Calu3 (cell line): ENCODE results near the gene RNF10. TPM values are rescaled to one million over a fixed set of nuclear protein-coding genes. Genes with fewer than 3 reads are reported as not detected.

Experiments used
- BruUV-seq: library from RNA; stranded (reverse); fragments of 400-500 nt; replicated peaks from 2 replicates; lab custom pipeline; 2021; lab: Mats Ljungman, UMichigan
- CTCF ChIA-PET: fragments of 300-600 bp; sonication (Branson Sonifier 250); formaldehyde crosslinking; loops from one replicate; lab custom pipeline; 2022; ENCODE audit warnings: antibody characterized with exemption; lab: Charles Lee
- DNase-seq: peaks from one replicate; pipeline ENCODE4 v3.0.0; 2022
- H3K27ac Mint-ChIP-seq: one replicate; pipeline ENCODE4 v1.8.0; 2022; ENCODE audit warnings: mixed read lengths; ENCODE audit not compliant: unreplicated experiment
- H3K27me3 Mint-ChIP-seq: one replicate; pipeline ENCODE4 v1.8.0; 2022; ENCODE audit warnings: mixed read lengths; ENCODE audit not compliant: unreplicated experiment
- H3K36me3 Mint-ChIP-seq: one replicate; pipeline ENCODE4 v1.8.0; 2022; ENCODE audit warnings: mild to moderate bottlenecking, moderate library complexity, mixed read lengths; ENCODE audit not compliant: insufficient read depth, unreplicated experiment
- H3K4me1 Mint-ChIP-seq: one replicate; pipeline ENCODE4 v1.8.0; 2022; ENCODE audit warnings: mild to moderate bottlenecking, low read depth, mixed read lengths; ENCODE audit not compliant: unreplicated experiment
- H3K4me3 Mint-ChIP-seq: one replicate; pipeline ENCODE4 v1.8.0; 2022; ENCODE audit warnings: mild to moderate bottlenecking, low read depth, moderate library complexity, mixed read lengths; ENCODE audit not compliant: unreplicated experiment
- H3K9me3 Mint-ChIP-seq: one replicate; pipeline ENCODE4 v1.8.0; 2022; ENCODE audit warnings: low read depth, mixed read lengths; ENCODE audit not compliant: unreplicated experiment
- intact Hi-C: fragments of 100-400 bp; cut with micrococcal nuclease; formaldehyde crosslinking; loops from one replicate; pipeline ENCODE4 v1.10.0; 2022; ENCODE audit not compliant: unreplicated experiment
- total RNA-seq: library from RNA; stranded (reverse); gene quantifications from 2 replicates; pipeline ENCODE4 v1.2.3, GENCODE V29; 2022
- TF ChIP-seq, protein P1 (sequence below): fragments of 200-600 bp; IDR thresholded peaks from one replicate; pipeline ENCODE4 v1.8.0; 2022; ENCODE audit warnings: antibody characterized with exemption; ENCODE audit not compliant: unreplicated experiment

The RNF10 gene
- total RNA-seq, 1 experiment from 2014 or later: 206 TPM

DNA sequence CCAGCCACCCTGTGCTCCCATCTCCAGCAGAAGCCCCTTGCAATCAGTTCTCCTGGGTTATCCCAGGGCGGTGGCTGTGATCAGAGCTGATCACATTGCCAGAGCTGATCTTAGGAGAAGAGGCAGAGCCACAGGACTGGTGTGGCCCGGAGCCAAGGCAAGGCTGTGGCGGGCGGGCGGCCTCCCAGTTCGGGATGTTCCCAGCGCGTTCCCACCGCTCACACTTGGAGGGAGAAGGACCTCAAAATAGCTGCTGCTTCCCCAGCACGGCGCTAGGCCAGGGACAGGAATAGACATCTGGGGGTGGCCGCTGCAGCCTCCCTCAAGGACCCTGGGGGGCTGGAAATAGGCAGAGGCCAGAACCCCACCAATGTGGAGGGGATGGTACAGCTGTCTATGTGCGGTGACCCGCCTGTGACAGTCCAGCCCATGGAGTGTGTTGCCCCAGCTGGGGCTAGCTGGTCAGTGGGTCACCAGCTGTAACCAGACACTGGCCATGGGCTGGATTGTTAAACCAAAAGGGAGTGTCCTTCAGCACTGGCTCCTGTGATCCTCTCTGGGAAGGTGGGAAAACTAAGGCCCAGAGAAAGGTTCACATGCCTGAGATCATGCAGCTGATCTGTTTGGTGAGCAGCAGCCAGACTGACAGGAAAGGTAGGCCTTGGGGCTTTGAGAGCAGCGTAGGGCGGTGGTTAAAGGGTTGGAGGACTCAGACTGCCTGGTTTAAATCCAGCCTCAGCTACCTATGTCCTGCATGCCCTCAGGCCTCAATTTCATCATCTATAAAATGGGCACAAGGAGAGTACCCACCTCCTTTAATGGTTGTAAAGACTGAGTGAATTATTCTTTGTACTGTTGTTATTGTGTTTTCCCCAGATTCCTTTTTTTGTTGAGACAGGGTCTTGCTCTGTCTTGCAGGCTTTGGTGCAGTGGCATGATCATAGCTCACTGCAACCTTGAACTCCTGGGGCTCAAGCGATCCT, 55.1 kb downstream of the RNF10 start:
- intact Hi-C loops: loop anchor here (10.0 kb wide), 1 partner anchor 386 kb away; the partner anchor contains the start of gene HNF1A
- Mint-ChIP-seq H3K27ac (no peak overlapping the region), H3K27me3 (peaks cover 14% of the 10 kb centered on the region), H3K4me3 (no peak overlapping the region), H3K36me3 (peaks cover 4% of the 10 kb centered on the region), H3K9me3 (no peaks in the 10 kb centered on the region), H3K4me1 (peaks cover 8% of the 10 kb centered on the region)
- no peak for DNase-seq
- TF ChIP-seq, protein P1, sequence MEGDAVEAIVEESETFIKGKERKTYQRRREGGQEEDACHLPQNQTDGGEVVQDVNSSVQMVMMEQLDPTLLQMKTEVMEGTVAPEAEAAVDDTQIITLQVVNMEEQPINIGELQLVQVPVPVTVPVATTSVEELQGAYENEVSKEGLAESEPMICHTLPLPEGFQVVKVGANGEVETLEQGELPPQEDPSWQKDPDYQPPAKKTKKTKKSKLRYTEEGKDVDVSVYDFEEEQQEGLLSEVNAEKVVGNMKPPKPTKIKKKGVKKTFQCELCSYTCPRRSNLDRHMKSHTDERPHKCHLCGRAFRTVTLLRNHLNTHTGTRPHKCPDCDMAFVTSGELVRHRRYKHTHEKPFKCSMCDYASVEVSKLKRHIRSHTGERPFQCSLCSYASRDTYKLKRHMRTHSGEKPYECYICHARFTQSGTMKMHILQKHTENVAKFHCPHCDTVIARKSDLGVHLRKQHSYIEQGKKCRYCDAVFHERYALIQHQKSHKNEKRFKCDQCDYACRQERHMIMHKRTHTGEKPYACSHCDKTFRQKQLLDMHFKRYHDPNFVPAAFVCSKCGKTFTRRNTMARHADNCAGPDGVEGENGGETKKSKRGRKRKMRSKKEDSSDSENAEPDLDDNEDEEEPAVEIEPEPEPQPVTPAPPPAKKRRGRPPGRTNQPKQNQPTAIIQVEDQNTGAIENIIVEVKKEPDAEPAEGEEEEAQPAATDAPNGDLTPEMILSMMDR: no peak
- CTCF ChIA-PET: no interaction called here
- BruUV-seq: no TSS peak

DNA sequence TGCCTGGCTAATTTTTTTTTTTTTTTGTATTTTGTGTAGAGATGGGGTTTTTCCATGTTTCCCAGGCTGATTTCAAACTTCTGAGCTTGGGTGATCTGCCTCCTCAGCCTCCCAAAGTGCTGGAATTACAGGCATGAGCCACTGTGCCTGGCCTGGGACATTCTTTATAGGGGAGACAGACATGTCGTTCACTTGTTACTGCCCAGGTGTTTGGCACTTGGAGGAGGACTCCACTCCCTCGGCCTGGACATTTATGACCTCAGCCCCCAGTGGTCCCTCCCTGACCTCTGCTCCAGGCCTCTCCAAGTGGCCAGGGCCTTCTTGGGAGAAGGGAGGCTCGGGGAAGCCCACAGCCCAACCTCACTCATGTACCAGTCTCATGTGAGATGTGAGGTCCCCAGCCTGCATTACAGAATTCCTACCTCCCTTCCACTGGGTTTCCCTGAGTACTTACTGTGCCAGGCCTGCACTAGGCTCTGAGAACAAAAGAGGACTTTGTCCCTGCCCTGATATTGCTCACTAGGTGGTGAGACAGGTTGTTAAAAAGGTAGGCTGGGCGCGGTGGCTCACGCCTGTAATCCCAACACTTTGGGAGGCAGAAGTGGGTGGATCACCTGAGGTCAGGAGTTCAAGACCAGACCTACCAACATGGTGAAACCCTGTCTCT, 56.7 kb downstream of the RNF10 start:
- Mint-ChIP-seq H3K27ac (no peak overlapping the region), H3K4me1 (peaks cover 8% of the 10 kb centered on the region), H3K4me3 (no peak overlapping the region), H3K36me3 (no peaks in the 10 kb centered on the region), H3K27me3 (peaks cover 10% of the 10 kb centered on the region), H3K9me3 (no peaks in the 10 kb centered on the region)
- CTCF ChIA-PET: interaction anchor here (0.8 kb wide), 1 partner anchor 36 kb away, joined by 3 read pairs; no protein-coding TSS in a partner anchor
- DNase-seq: peak; percentile 36
- intact Hi-C loops: no loop called here
- TF ChIP-seq, protein P1: no peak
- no TSS peak for BruUV-seq

DNA sequence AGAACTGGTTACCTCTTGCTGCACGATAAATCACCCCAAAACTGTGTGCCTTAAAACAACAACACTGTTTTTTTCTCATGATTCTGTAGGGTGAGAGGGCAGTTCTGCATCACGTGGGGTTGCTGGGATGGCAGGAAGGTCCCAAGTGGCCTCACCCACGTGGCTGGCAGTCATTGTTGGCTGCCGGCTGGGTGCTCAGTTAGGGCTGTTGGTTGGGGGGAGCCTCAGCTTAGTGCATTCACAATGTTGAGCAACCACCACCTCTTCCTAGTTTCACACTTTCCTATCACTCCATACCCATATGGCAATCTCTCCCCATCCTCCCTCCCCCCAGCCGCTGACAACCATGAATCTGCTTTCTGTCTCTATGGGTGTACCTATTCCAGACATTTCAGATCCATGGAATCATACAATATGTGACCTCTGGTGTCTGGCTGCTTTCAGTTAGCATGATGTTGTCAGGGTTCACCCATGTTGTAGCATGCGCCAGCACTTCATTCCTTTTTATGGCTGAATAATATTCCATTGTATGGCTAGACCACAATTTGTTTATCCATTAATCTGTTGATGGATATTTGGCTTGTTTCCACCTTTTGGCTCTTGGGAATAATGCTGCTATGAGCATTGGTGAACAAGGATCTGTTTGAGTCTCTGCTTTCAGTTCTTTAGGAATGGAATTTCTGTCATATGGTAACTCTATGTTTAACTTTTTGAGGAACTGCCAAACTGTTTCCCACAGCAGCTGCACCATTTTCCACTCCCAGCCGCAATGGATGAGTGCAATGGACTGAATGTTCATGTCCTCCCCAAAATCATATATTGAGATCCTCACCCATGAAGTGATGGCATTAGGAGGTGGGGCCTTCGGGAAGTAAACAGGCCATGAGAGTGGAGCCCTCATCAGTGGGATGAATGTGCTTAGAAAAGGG, 58.2 kb downstream of the RNF10 start:
- Mint-ChIP-seq H3K36me3 (no peaks in the 10 kb centered on the region), H3K4me3 (no peak overlapping the region), H3K4me1 (peaks cover 8% of the 10 kb centered on the region), H3K9me3 (no peaks in the 10 kb centered on the region), H3K27ac (no peak overlapping the region), H3K27me3 (no peaks in the 10 kb centered on the region)
- TF ChIP-seq, protein P1: no peak
- no peak for DNase-seq
- CTCF ChIA-PET: interaction anchor here (0.6 kb wide), 1 partner anchor 37 kb away, joined by 3 read pairs; no protein-coding TSS in a partner anchor
- no TSS peak for BruUV-seq
- intact Hi-C loops: no loop called here

DNA sequence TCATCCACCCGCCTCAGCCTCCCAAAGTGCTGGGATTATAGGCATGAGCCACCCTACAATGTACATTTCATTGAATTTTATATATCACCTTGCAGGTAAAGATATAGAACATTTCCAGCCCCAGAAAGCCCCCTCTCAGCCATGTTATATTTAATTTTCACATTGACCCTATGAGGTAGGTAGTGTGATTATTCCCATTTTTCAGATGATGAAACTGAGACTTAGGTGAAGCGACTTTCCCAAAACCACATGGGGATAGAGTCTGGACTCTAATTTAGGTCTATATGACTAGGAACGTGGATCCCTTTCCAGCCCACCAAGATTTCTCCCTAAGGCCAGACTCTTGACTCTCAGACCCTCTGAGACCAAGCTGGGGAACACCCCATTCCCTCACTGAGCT, 62.7 kb downstream of the RNF10 start:
- DNase-seq: no peak
- H3K27me3 Mint-ChIP-seq: no peaks in the 10 kb centered on the region
- CTCF ChIA-PET: interaction anchor here (1.3 kb wide), 1 partner anchor 16 kb away, joined by 3 read pairs; the partner anchor contains the start of gene POP5
- intact Hi-C loops: no loop called here
- no peaks in the 10 kb centered on the region for H3K9me3 Mint-ChIP-seq
- no TSS peak for BruUV-seq
- H3K27ac Mint-ChIP-seq: no peak overlapping the region
- TF ChIP-seq, protein P1: no peak
- no peak overlapping the region for H3K4me3 Mint-ChIP-seq
- H3K4me1 Mint-ChIP-seq: peaks cover 12% of the 10 kb centered on the region
- peaks cover 10% of the 10 kb centered on the region for H3K36me3 Mint-ChIP-seq
